Measurements from ENCODE around the gene GNA12.

Gene GNA12

DNA sequence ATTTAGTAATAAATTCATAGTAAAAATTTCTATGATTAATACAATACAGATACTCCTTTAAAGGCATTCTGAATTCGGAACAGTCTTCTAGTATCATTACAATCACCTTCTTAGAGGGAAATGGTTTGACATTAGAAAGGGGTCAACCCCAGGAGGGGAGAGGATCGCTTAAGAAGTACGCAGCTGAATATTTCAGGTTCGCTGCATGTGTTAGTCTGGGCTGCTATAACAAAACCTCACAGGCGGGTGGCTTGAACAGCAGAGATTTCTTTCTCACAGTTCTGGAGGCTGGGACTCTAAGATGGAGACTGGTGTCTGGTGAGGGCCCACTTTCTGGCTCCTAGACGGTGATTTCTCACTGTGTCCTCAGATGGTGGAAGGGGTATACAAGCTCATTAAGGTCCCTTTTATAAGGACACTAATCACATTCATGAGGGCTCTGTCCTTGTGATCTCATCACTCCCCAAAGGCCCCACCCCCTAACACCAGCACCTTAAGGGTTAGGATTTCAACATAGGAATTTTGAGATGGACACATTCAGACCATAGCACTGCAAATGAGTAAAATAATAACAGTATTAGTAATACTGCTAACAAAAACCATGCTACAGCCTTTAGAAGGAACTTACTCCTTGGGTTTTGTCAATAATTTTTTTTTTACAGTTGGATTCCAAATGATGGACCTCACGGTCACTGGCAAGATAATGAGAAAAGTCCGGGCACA lies 34.0 kb downstream of the GNA12 start:
- Mint-ChIP-seq H3K27me3 (no peaks in the 10 kb centered on the region), H3K9me3 (no peaks in the 10 kb centered on the region), H3K4me3 (no peak overlapping the region), H3K36me3 (peaks cover 37% of the 10 kb centered on the region), H3K4me1 (peaks cover 63% of the 10 kb centered on the region), H3K27ac (peak overlapping the region; percentile 42)
- no peak for ATAC-seq

DNA sequence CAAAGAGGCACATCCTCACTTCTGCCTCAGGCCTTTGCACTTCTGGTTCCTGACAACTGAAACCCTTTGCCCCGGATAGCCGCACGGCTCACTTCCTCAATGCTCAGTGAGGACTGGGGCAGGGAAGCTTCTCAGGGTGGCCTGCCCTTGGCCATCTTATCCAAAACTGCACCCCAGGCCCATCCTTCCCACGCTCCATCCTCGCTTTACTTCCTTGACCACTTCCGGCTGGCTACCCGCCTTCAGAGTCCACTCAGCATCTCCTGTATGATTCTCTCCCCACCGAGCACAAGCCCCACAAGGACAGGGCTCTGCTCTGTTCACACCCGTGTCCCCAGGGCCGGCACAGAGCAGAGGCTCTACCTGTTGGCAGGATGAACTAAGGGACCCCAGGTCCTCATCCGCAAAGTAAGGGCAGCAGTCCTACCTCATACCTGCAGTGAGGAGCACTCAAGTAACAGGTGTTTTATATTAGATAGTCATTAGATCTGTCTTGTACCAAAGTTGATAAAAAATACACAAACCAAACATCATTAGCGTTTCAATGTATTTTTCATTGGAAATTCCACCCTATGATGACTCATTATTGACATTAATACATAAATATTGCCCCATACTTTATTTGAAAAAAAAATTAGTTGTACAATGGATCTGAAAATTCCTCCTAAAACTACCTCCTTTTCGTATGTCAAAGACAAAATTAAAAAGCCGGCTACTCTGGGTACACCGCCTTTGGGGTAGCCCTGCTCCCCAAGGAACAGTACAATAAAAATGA lies 35.0 kb downstream of the GNA12 start:
- Mint-ChIP-seq H3K9me3 (no peaks in the 10 kb centered on the region), H3K4me1 (peaks cover 59% of the 10 kb centered on the region), H3K27ac (peak overlapping the region; percentile 81), H3K27me3 (no peaks in the 10 kb centered on the region), H3K36me3 (peaks cover 28% of the 10 kb centered on the region), H3K4me3 (peak overlapping the region; percentile 22)
- ATAC-seq: peak; percentile 92

DNA sequence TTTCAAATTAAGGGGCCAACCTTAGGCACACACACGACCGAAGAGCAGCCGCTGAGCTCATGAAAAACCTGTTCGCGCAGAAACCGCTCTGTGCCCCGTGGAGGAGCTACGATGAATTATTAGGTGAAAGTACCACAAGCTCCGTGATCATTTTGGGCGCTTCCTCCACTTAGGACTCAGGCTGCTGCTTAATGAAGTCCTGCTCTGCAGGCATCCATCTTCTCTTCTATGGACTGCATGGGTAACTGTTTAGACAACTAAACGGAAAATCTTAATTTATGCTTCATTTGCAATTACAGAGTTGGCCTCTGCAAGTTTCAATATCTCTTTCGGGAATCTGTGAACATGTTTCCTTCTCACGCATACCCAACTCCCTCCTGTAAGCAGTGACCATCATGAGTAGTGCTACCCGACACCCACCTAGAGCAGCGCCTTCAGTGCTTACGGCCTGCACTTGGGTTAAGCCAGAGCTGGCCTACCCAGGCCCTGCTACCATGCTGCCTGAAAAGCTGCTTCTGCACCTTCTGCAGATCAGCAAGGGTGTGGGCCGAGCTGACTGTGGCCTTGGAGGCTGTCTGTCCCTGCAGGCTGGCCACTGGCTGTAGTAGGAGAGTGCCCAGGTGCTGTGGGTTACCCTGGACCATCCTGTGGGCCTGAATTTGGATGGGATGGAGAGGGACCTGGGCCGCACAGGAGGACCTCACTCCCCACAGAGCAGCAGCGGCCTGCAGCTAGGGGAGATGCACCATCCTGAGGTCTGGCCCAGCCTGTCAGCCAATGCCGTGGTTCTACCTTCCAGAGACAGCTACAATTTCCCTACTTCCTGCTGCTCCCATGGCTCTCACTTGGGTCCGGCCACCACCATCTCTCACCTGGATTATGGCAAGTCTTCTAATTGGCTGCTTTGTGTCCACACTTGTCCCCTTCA lies 36.0 kb downstream of the GNA12 start:
- Mint-ChIP-seq H3K4me3 (peak overlapping the region; percentile 22), H3K36me3 (peaks cover 18% of the 10 kb centered on the region), H3K27ac (peak overlapping the region; percentile 81), H3K27me3 (no peaks in the 10 kb centered on the region), H3K9me3 (no peaks in the 10 kb centered on the region), H3K4me1 (peaks cover 60% of the 10 kb centered on the region)
- peak; percentile 56 for ATAC-seq

DNA sequence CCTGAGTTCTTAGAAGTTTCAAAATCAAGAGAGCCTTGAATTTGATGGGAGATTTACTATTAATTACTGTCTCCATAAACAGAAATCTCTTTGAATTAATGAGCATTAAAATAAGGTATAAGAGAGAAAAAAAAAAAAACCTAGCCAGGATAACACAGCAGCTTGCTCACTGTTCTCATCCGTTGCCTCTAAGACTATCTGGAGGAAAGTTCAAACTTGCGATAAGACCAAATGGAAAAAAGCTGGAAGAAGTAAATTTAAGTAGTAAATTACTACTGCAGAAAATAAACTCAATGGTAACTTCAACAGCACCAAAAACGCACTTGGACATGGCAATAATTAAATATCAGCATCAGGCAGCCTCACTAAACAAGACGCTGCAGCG lies 36.7 kb downstream of the GNA12 start:
- Mint-ChIP-seq H3K9me3 (no peaks in the 10 kb centered on the region), H3K27ac (peak overlapping the region; percentile 81), H3K27me3 (no peaks in the 10 kb centered on the region), H3K4me1 (peaks cover 60% of the 10 kb centered on the region), H3K36me3 (peaks cover 18% of the 10 kb centered on the region), H3K4me3 (no peak overlapping the region)
- ATAC-seq: no peak

DNA sequence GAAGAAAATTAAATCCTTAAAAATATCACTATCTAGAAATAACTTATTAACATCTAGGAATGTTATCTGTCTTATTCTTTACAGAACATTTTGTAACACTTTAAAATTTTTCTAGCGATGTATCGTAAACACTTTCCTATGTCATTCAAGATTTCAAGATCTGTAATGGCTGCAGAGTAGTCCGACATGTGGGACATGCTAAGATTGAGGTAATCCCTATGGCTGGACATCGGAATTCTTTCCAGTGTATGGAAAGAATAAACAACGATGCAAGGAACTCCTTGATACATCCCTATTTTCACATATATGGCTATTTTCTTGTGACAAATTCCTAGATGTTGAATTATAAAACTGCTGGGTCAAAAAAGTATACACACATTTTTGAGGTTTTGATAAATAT lies 37.5 kb downstream of the GNA12 start:
- peaks cover 17% of the 10 kb centered on the region for H3K36me3 Mint-ChIP-seq
- H3K27me3 Mint-ChIP-seq: no peaks in the 10 kb centered on the region
- no peak for ATAC-seq
- H3K4me3 Mint-ChIP-seq: no peak overlapping the region
- no peak overlapping the region for H3K27ac Mint-ChIP-seq
- no peaks in the 10 kb centered on the region for H3K9me3 Mint-ChIP-seq
- H3K4me1 Mint-ChIP-seq: peaks cover 58% of the 10 kb centered on the region

DNA sequence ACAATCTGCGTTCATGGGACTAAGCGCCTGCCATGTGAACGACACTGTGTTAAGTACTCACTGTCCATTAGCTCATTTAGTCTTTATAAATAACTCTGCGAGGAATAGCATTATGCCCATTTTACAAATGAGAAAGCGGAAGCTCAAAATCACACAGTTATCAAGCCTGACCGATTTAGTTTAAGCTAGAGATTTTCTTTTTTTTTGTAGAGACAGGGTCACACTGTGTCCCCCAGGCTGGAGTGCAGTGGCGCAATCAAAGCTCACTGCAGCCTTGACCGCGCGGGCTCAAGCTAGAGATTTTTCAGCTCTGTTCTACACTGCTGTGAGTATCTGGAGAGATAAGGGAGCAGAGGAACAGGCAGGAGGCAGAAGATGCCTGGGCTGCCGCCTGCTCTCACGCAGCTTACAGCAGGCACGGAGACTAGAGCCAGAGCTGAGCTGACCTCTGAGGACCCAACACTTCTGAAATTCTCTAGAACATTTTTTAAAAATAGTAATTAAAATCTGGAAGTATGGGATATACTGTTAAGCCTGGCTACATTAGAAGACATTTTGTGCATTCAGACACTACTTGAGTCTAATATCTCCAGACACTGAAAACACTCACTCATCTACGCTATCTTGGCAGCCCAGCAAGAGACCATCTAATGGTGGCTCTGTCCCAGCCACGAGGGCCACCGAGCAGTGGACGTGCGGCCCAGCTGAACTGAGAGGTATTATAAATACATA lies 38.7 kb downstream of the GNA12 start:
- H3K9me3 Mint-ChIP-seq: no peaks in the 10 kb centered on the region

DNA sequence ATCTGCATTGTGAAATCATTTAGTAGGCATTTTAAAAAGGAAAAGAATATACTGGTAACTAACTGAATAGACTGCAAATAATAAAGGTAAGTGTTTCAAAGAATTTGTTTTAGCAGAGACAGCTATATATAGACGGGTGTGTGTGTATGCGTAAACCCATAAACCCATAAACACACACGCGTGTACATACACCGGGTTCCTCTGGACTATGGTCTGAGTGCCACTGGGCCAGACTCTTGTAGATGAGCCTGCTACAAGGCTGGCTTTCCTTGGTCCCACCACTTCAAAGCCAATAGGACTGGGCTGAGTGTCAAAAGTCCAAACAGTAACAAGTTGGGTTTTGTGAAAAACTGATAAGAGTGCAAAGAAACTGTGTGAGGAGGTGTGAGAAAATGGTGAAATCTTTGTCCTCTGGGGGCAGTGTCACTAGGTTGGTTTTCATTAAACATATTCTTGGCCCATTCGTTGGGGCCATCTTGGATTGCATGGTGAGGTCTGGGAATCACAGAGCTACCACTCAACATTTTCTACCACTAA lies 39.8 kb downstream of the GNA12 start:
- Mint-ChIP-seq H3K27me3 (no peaks in the 10 kb centered on the region), H3K4me3 (no peak overlapping the region)
- ATAC-seq: no peak

More for the DNA sequence above, 38.7 kb downstream of the GNA12 start:
- no peak overlapping the region for H3K4me3 Mint-ChIP-seq
- H3K27me3 Mint-ChIP-seq: no peaks in the 10 kb centered on the region
- H3K27ac Mint-ChIP-seq: no peak overlapping the region
- H3K4me1 Mint-ChIP-seq: peaks cover 58% of the 10 kb centered on the region
- peaks cover 5% of the 10 kb centered on the region for H3K36me3 Mint-ChIP-seq
- no peak for ATAC-seq

DNA sequence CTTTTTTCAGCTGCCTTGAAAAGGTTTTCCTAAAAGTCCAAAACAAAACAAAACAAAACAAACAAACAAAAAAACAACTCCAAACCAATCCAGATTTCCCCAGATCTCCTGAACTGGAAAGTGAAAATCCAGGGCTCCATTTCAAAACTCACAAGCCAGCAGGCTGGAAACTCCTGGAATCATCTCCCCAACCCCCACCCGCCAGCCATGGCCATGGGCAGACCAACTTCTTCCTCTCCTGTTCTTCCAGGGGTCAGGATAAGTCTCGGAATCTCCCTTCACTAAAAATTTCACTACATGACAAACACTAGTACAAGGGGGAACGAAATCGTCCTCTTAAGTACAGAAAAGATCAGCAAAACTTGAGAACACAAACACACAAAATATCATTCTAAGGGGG lies 40.4 kb downstream of the GNA12 start:
- Mint-ChIP-seq H3K4me3 (no peak overlapping the region), H3K27me3 (no peaks in the 10 kb centered on the region), H3K36me3 (peaks cover 4% of the 10 kb centered on the region), H3K27ac (no peak overlapping the region), H3K4me1 (peaks cover 65% of the 10 kb centered on the region), H3K9me3 (no peaks in the 10 kb centered on the region)
- no peak for ATAC-seq

More for the DNA sequence above, 39.8 kb downstream of the GNA12 start:
- Mint-ChIP-seq H3K36me3 (peaks cover 5% of the 10 kb centered on the region), H3K9me3 (no peaks in the 10 kb centered on the region), H3K4me1 (peaks cover 65% of the 10 kb centered on the region), H3K27ac (no peak overlapping the region)

DNA sequence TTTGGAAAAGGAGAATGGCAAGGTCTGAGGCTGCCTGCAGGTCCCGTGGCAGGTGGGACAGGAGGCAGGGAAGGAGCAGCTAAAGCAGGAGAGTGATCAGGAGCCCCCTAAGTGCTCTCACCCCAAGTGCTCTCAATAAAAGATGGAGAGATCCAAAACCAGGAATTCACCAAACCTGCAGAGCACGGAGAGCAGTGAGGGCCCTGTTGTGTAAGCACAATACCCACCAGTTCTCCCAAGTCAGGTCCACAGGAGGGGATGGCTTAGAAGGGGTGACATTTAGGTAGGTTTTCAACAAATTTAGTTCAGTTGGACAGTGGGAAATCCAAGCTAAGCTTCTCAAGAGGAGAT lies 40.8 kb downstream of the GNA12 start:
- Mint-ChIP-seq H3K4me1 (peaks cover 63% of the 10 kb centered on the region), H3K4me3 (no peak overlapping the region), H3K27ac (no peak overlapping the region), H3K36me3 (peaks cover under 1% of the 10 kb centered on the region), H3K27me3 (no peaks in the 10 kb centered on the region), H3K9me3 (no peaks in the 10 kb centered on the region)
- no peak for ATAC-seq

DNA sequence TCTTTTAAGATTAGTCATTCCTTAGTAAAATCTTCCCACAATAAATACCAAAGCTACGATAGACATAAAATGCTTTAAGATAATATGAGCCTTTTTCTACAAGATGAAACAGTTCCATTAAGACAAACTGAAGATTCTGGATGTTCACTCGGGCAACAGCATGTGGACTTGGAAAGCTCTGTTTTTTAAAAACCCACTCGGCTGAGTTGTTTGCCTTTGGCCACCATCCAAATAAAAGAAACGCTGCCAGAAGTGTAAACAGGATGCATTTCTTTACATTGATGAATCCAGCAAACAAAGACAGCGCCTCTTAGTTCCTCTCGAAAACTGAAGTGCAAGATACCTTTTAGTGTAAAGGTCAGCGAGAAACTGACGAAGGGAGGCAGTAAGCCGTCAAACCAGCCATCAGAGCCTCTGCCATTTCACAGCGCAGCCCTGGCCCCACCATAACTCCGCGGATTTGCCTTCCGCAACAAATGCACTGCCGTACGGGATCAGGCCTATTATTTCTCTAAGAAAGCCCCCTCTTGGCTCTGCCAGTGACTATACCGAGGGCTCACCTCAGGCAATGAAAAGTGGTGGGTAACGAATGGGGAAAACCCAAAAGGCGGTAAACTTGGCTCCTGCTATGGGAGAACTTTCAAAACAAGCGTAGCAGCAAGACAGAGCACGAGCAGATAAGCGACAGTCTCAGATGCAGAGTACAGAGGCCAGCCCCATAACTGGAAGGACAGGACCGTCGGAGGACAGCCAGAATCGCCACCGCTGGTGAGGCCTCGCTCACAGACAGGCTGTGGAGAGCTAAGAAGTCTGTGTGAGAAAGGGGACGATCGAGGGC lies 41.4 kb downstream of the GNA12 start:
- no peaks in the 10 kb centered on the region for H3K9me3 Mint-ChIP-seq
- H3K27ac Mint-ChIP-seq: peak overlapping the region; percentile 37
- peaks cover 64% of the 10 kb centered on the region for H3K4me1 Mint-ChIP-seq
- no peaks in the 10 kb centered on the region for H3K27me3 Mint-ChIP-seq
- H3K36me3 Mint-ChIP-seq: peaks cover under 1% of the 10 kb centered on the region
- ATAC-seq: no peak
- no peak overlapping the region for H3K4me3 Mint-ChIP-seq

DNA sequence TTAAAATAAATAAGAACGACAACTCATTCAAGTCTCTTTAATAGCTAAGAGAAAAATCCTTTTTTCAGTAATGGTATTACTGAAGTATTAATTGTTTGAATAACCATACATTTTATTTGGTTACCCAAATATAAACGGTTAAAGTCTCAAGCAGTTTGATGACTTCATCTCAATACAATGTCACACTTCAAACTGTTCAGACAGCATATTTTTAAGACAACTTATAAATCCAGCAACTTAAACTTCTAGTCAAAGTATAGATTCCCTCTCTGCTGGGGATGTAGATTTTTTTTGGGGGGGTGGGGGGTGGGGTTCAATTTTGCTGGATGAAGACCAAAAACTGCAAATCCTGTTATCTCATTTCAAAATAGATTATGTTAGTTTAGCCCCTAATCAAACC lies 42.0 kb downstream of the GNA12 start:
- Mint-ChIP-seq H3K4me1 (peaks cover 70% of the 10 kb centered on the region), H3K27me3 (no peaks in the 10 kb centered on the region), H3K36me3 (peaks cover 5% of the 10 kb centered on the region), H3K27ac (peak overlapping the region; percentile 37), H3K4me3 (no peak overlapping the region), H3K9me3 (no peaks in the 10 kb centered on the region)
- no peak for ATAC-seq

DNA sequence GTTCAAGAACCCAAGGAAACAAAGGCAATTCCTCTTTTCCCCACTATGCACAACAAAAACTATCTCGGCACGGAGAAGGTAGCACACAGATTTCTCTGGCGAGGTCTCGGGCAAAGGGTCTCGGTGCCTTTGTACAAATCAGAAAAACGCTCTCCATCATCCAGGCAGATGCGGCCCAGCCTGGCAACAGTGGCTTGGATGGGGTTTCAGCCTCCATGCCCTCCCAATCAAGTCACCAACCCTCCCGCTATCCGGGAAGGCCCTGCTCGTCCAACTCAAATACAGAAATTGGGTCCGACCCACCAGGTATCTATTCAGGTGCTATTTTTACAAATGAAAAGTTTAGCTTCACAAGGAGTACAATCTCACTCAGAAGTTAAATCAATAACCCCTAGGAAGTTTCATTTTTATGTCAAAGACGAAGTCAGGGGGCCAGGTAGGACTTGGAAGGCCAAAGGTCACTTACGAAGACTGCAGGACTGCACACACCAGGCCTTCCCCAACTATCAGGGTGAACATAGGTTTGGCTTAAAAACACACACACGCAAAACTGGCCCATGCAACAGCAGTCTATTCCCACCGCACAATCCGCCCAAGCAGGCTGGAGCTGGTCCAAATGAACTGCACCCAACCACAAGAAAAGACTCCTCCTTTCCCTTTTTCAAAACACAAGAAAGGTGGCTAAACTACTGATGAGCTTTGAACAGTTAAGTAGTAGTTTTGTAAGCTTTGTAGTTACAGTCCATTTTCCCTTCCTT lies 43.0 kb downstream of the GNA12 start:
- H3K27ac Mint-ChIP-seq: peak overlapping the region; percentile 37
- H3K4me3 Mint-ChIP-seq: no peak overlapping the region
- H3K36me3 Mint-ChIP-seq: peaks cover 5% of the 10 kb centered on the region
- H3K27me3 Mint-ChIP-seq: no peaks in the 10 kb centered on the region
- peaks cover 71% of the 10 kb centered on the region for H3K4me1 Mint-ChIP-seq
- no peaks in the 10 kb centered on the region for H3K9me3 Mint-ChIP-seq
- no peak for ATAC-seq

DNA sequence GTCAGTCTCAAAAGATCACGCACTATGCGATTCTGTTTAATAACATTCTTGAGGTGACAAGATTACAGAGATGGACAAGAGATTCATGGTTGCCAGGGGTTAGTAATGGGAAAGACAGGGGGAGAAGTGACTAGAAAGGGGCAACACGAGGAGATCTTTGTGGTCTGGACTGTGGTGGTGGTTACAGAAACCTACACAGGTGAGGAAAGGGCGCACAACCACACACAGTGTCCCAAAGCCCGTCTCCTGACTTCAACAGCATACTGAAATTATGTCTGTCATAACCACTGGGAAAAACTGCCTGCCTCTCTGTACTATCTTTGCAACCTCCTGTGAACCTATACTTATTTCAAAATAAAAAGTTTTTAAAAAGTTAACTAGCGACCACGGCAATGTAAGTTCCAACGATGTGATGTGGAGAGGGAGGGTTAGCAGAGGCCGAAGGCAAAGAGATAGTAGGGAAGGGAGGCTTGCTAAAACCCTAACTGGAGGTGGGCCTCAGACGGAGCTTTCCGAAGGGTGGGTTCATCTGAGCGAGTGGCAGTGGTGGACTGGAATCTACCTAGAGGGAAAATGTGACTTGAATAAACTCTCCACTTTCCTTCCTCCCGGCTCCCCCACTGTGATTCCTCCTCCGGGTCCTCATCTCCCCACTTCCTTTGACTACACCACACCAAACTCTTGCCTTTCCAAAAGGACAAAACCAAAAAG lies 43.7 kb downstream of the GNA12 start:
- H3K4me1 Mint-ChIP-seq: peaks cover 71% of the 10 kb centered on the region
- H3K4me3 Mint-ChIP-seq: no peak overlapping the region
- peaks cover 5% of the 10 kb centered on the region for H3K36me3 Mint-ChIP-seq
- ATAC-seq: peak; percentile 41
- H3K9me3 Mint-ChIP-seq: no peaks in the 10 kb centered on the region
- peak overlapping the region; percentile 37 for H3K27ac Mint-ChIP-seq
- H3K27me3 Mint-ChIP-seq: no peaks in the 10 kb centered on the region

All from stimulated activated memory B cell treated with anti-CD40 and anti-IgM and Interleukin-4, amounts not matched to agents 10 μg/mL and 1 μg/mL and 100 μg/mL, for 72 hours (primary cell).